ENCODE data around the gene PMEPA1. TPM values are rescaled to one million over a fixed set of nuclear protein-coding genes. Genes with fewer than 3 reads are reported as not detected.
A peak's percentile ranks its signal among the peaks of the same experiment; 100 is the strongest.

The PMEPA1 gene
- total RNA-seq, 2 experiments from 2014 or later: 2.5 to 3.0 TPM

- Mint-ChIP-seq H3K4me1 (ENCODE audit: low read depth) (no peaks in the 10 kb centered on the region), H3K27me3 (no peaks in the 10 kb centered on the region), H3K27ac (no peak overlapping the region), H3K9me3 (no peaks in the 10 kb centered on the region), H3K36me3 (no peaks in the 10 kb centered on the region), H3K4me3 (no peak overlapping the region)
- no peak for DNase-seq
- intact Hi-C loops (cut with micrococcal nuclease): no loop called here
- POLR2A ChIA-PET: no interaction called here
- CTCF ChIA-PET: no interaction called here
Measured at GRCh38 chr20:57666106-57666833, 43.5 kb downstream of the PMEPA1 start.

GRCh38 chr20:57665589-57665971 lies 44.2 kb downstream of the PMEPA1 start:
- no peak overlapping the region for H3K4me3 Mint-ChIP-seq

GRCh38 chr20:57664924-57665588 lies 44.8 kb downstream of the PMEPA1 start:
- Mint-ChIP-seq H3K27ac (no peak overlapping the region), H3K36me3 (no peaks in the 10 kb centered on the region), H3K27me3 (no peaks in the 10 kb centered on the region), H3K4me1 (ENCODE audit: low read depth) (no peaks in the 10 kb centered on the region), H3K4me3 (no peak overlapping the region), H3K9me3 (no peaks in the 10 kb centered on the region)
- CTCF ChIA-PET: no interaction called here
- intact Hi-C loops (cut with micrococcal nuclease): no loop called here
- POLR2A ChIA-PET: no interaction called here
- DNase-seq: no peak

More at GRCh38 chr20:57665589-57665971, 44.2 kb downstream of the PMEPA1 start:
- Mint-ChIP-seq H3K36me3 (no peaks in the 10 kb centered on the region), H3K4me1 (ENCODE audit: low read depth) (no peaks in the 10 kb centered on the region), H3K27me3 (no peaks in the 10 kb centered on the region), H3K27ac (no peak overlapping the region), H3K9me3 (no peaks in the 10 kb centered on the region)
- POLR2A ChIA-PET: no interaction called here
- no peak for DNase-seq
- intact Hi-C loops (cut with micrococcal nuclease): no loop called here
- CTCF ChIA-PET: no interaction called here

DNA sequence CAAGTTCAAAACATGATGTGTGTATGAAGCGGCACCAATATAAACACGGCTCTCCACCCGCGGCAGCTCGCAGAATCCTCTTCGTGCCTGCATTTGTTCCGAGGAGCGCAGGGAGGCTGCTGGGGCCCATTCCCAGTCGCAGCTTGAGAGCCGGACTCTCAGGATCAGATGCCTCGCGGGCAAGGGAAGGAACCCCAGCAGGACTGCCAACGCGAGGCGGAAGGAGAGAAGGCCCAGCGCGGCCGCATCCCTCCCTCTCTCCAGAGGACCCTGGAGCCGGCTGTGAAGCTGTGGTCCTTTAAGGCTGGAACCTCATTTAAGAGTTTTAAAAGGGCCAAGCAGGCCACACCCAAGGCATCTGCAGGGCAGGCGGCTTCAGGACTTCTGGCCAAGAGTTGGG lies 45.3 kb downstream of the PMEPA1 start:
- H3K27ac Mint-ChIP-seq: no peak overlapping the region
- no peak for DNase-seq
- no peaks in the 10 kb centered on the region for H3K4me1 Mint-ChIP-seq (ENCODE audit: low read depth)
- no peaks in the 10 kb centered on the region for H3K27me3 Mint-ChIP-seq
- H3K4me3 Mint-ChIP-seq: no peak overlapping the region
- intact Hi-C loops (cut with micrococcal nuclease): no loop called here
- no peaks in the 10 kb centered on the region for H3K9me3 Mint-ChIP-seq
- ChIA-PET CTCF (no interaction called here), POLR2A (no interaction called here)
- no peaks in the 10 kb centered on the region for H3K36me3 Mint-ChIP-seq

DNA sequence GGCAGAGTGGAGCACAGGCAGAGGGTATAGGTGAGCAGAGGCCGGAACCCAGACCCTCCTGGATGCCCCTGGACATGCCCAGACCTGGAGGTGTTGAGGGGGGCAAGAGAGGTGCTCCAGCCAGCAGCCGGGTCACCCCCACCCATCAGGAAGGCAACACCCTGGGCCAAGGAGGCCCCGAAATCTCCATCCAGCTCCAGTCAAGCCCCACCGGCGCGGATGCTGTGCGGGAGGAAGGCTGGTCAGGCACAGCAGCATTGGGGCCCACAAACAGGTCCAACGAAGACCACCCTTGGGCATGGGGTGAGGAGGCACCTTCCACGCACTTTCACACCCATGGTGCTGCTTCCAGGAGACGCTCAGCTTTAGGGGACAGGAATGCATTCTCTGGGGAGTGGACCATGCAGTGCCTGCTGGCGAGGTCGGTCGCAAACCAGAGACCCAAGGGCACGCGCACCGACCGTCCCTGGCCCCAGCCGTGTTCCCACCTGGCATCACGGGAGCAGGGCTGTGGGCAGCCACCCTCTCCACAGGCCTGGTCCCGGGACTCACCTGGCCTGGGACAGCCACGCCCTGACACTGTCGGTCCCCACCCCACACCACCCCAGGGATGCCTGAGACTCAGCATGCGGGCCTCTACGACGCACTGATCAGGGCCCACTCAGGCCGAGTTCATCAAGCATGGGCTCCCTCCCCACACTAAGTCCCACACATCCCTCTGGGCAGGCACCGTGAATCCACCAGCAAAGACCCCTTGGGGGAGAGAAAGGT lies 45.9 kb downstream of the PMEPA1 start:
- POLR2A ChIA-PET: no interaction called here
- H3K4me3 Mint-ChIP-seq: no peak overlapping the region
- no peaks in the 10 kb centered on the region for H3K9me3 Mint-ChIP-seq
- no peaks in the 10 kb centered on the region for H3K27me3 Mint-ChIP-seq
- H3K36me3 Mint-ChIP-seq: no peaks in the 10 kb centered on the region
- CTCF ChIA-PET: no interaction called here
- intact Hi-C loops (cut with micrococcal nuclease): no loop called here
- H3K27ac Mint-ChIP-seq: no peak overlapping the region
- no peak for DNase-seq
- no peaks in the 10 kb centered on the region for H3K4me1 Mint-ChIP-seq (ENCODE audit: low read depth)

DNA sequence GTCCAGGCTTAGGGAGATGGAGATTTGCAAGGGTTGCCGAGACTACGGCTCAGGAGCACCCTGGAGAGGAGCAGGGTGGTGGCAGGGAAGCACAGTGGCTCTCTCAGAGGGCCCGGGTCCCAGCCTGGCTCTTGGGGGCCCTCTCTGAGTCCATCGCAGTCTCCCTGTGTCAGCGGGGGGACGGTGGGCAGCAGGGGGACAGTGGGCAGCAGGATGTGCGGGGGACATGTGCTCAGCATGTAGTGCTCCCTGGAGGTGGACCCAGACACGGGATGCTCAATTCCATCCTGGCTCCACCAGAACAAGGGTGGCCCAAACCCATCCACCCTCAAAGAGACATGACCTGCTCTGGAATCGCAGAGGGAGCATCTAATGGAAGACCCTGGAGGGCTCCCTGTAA lies 46.6 kb downstream of the PMEPA1 start:
- CTCF ChIA-PET: no interaction called here
- Mint-ChIP-seq H3K4me3 (no peak overlapping the region), H3K4me1 (ENCODE audit: low read depth) (peaks cover 3% of the 10 kb centered on the region), H3K27me3 (no peaks in the 10 kb centered on the region), H3K27ac (no peak overlapping the region), H3K9me3 (no peaks in the 10 kb centered on the region), H3K36me3 (no peaks in the 10 kb centered on the region)
- intact Hi-C loops (cut with micrococcal nuclease): no loop called here
- no peak for DNase-seq
- POLR2A ChIA-PET: no interaction called here

DNA sequence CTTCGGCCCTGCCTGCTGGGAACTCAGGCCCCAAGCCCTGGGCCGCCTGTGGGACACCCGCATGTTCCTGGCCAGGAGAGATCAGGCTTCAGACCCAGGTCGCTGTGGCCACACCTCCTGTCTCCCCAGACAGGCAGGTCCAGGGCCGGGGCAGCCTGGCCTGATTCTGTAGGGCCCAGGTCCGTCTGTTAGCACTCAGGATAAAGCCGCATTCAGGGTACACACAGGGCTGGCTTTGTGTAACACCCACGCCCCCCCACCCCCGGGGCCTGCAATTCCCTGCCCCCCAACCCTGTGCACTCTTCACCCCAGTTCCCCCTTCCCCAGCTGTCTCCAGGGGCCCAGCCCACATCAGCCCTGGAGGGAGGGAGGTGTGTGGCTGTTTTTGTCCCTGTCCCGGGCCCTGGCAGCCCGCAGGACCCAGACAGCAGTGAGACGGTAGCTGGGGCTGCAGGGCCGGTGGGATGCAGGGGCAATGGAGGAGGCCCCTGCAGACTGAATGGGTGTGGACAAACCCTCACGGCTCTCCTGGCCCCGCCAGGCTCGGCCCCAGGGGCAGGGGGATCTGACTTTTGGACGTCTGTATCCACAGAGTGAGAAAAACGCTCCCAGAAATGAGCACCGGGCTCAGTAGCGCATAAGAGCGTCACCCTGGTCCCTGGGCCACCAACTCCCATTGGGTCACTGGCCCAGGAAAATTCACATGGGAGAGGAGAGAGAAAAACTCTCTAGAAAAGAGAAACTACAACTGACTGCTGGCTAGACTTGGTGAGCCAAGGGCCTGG lies 47.2 kb downstream of the PMEPA1 start:
- H3K27me3 Mint-ChIP-seq: no peaks in the 10 kb centered on the region
- H3K36me3 Mint-ChIP-seq: no peaks in the 10 kb centered on the region
- intact Hi-C loops (cut with micrococcal nuclease): no loop called here
- no peak overlapping the region for H3K4me3 Mint-ChIP-seq
- H3K4me1 Mint-ChIP-seq (ENCODE audit: low read depth): peaks cover 9% of the 10 kb centered on the region
- DNase-seq: peak; percentile 3
- ChIA-PET POLR2A (no interaction called here), CTCF (no interaction called here)
- no peak overlapping the region for H3K27ac Mint-ChIP-seq
- H3K9me3 Mint-ChIP-seq: no peaks in the 10 kb centered on the region

DNA sequence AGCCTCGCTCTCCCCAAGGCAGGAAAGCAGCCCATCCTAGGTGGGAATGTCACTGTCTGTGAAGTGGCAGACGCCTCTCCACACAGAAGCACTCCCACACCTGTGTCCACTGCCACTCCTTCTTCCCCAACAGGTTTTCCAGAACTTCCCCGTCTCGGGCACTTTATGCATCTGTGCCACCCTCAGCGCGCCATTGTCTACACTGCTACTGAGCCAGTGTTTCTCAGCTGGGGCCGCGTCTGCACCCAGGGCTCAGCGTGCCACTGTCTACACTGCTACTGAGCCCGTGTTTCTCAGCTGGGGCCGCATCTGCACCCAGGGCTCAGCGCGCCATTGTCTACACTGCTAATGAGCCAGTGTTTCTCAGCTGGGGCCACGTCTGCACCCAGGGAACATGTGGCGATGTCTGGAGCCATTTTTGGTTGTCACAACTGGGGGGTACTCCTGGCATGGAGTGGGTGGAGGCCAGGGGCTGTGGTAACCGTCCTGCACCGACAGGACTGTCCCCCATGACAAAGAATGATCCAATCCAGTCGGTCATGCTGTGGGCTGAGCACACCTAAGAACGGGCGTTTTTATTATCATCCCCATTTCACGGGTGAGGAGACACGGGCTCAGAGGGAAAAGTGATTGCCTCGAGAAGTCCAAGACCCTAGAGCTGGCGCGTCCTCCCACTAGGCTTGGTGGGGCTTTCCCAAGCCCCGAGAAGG lies 47.9 kb downstream of the PMEPA1 start:
- H3K4me3 Mint-ChIP-seq: no peak overlapping the region
- DNase-seq: no peak

DNA sequence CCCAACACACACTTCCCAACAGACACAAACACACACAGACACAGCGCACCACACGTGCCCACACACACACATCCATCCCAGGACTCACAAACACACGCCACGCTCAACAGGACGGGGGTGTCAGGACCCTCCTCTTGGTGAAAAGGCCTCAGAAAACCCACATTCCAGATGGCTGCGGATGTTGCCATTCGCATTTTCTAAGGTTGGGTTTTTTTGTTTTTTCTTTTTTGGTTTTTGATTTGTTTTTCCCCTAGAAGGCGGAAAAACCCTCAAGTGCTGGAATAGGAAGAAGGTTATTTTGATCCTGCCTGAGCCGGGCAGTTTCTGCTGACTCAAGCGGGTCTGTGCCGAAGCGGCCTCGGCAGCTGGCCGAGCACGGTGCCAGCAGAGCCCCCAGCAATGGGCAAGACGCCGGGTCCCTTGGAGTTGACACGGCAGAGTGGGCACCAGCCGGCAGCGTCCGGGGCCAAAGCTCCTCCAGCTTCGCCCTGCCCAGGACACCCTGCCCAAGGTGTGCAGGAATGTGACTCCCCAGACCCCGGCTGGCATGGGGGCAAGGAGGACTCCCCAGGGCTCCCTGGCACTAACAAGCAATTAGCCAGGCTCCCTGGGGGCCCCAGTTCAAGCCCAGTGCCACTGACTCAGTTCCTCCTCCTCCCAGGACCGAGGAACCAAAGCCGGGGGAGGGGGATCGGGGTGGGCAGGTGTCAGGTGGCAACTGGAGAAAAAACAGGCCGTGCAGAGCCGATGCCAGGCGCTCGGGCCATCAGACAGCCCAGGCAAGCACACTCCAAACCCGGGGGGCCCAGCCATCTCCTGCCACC lies 48.7 kb downstream of the PMEPA1 start:
- ChIA-PET POLR2A (no interaction called here), CTCF (no interaction called here)
- Mint-ChIP-seq H3K36me3 (no peaks in the 10 kb centered on the region), H3K4me3 (no peak overlapping the region), H3K27me3 (no peaks in the 10 kb centered on the region), H3K9me3 (no peaks in the 10 kb centered on the region), H3K27ac (no peak overlapping the region), H3K4me1 (ENCODE audit: low read depth) (peaks cover 9% of the 10 kb centered on the region)
- DNase-seq: peak; percentile 4
- intact Hi-C loops (cut with micrococcal nuclease): no loop called here

More for the DNA sequence above, 47.9 kb downstream of the PMEPA1 start:
- ChIA-PET CTCF (no interaction called here), POLR2A (no interaction called here)
- Mint-ChIP-seq H3K27me3 (no peaks in the 10 kb centered on the region), H3K4me1 (ENCODE audit: low read depth) (peaks cover 9% of the 10 kb centered on the region), H3K36me3 (no peaks in the 10 kb centered on the region), H3K27ac (no peak overlapping the region), H3K9me3 (no peaks in the 10 kb centered on the region)
- intact Hi-C loops (cut with micrococcal nuclease): no loop called here

GRCh38 chr20:57660181-57660921 lies 49.5 kb downstream of the PMEPA1 start:
- no peak overlapping the region for H3K27ac Mint-ChIP-seq
- peaks cover 9% of the 10 kb centered on the region for H3K4me1 Mint-ChIP-seq (ENCODE audit: low read depth)
- no peaks in the 10 kb centered on the region for H3K9me3 Mint-ChIP-seq
- H3K36me3 Mint-ChIP-seq: no peaks in the 10 kb centered on the region
- POLR2A ChIA-PET: no interaction called here
- peak; percentile 2 for DNase-seq
- no peak overlapping the region for H3K4me3 Mint-ChIP-seq
- no peaks in the 10 kb centered on the region for H3K27me3 Mint-ChIP-seq
- intact Hi-C loops (cut with micrococcal nuclease): no loop called here
- CTCF ChIA-PET: no interaction called here

Measured in activated CD4-positive, alpha-beta memory T cell treated with anti-CD3 and anti-CD28 coated beads for 36 hours (primary cell).